LNCAP (cell line): ENCODE results near the gene DIAPH1.
A peak's percentile ranks its signal among the peaks of the same experiment; 100 is the strongest.

Source experiments
- TF ChIP-seq, protein P1 (sequence below): fragments of 450-650 bp; IDR thresholded peaks from 2 replicates; pipeline ENCODE4 v1.5.1; 2017; ENCODE audit warnings: mild to moderate bottlenecking

Gene DIAPH1

DNA sequence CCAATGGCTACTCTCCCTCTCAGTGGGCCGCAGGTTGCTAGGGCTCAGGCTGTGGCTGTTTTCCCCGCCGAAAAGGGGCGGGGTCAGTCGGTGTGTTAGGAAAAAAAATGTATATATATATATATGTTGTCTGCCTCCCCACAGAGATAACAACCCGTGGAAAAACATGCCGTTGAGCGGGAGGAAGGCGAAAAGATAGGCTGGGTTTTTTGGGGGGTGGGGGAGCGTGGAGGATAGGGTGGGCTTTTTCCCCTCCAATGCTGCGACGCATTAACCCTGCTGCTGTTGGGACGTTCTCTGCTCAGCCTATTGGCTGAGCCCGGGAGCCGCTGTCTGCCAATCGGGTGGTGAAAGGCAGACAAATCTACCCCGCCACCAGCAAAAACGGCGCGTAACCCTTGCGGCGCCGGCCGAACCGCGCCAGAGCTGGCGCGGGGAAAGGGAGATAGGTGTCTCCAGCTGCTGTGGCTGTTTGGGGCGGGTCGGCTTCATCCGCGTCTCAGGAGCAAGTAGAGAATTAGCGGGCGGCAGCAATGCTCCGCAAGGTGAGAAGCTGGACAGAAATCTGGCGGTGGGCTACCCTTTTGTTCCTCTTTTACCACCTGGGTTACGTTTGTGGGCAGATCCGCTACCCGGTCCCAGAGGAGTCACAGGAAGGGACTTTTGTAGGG lies 134.0 kb downstream of the DIAPH1 start, which contains the start of gene PCDHGC4:
Gene PCDHGC4, plus strand, starts transcription at position 390 of the 671 bp plus-strand sequence. Its CDS starts 144 bp downstream, at position 534.
- TF ChIP-seq, protein P1, sequence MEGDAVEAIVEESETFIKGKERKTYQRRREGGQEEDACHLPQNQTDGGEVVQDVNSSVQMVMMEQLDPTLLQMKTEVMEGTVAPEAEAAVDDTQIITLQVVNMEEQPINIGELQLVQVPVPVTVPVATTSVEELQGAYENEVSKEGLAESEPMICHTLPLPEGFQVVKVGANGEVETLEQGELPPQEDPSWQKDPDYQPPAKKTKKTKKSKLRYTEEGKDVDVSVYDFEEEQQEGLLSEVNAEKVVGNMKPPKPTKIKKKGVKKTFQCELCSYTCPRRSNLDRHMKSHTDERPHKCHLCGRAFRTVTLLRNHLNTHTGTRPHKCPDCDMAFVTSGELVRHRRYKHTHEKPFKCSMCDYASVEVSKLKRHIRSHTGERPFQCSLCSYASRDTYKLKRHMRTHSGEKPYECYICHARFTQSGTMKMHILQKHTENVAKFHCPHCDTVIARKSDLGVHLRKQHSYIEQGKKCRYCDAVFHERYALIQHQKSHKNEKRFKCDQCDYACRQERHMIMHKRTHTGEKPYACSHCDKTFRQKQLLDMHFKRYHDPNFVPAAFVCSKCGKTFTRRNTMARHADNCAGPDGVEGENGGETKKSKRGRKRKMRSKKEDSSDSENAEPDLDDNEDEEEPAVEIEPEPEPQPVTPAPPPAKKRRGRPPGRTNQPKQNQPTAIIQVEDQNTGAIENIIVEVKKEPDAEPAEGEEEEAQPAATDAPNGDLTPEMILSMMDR: no peak

DNA sequence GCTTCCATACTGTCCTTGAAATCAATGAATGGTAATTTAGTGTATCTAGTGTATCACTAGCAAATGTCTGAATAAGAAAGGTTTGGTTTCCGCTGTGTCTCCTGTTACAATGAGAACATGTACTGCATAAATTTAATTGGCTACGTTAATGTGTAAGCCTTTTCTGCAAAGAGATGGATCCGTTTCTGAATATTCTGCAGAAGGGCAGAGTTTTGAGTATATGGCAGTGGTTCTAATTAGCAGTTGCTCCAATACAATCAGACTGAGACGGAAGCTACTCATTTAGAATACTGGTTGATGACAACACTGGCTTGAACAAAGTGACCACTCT lies 134.5 kb downstream of the DIAPH1 start:
- TF ChIP-seq, protein P1: no peak

DNA sequence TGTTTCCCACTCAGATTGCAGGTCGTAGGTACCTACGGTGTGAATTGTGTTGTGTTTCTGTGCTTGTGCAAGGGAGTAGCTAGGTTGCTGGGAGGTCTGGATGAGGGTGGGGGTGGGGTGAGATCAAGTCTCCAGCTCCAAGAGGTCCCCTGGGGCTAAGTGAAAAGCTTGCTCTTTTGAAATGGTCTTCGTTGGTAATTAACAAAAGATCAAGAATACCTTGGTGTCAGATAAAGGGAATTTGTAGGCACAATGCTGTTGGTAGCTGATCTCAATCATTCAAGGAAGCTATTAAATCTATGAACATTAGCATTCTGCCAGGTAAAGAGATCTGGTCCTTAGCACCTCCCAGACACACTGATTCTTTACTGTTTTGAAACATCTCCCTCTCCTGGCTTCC lies 134.9 kb downstream of the DIAPH1 start:
- TF ChIP-seq, protein P1: no peak

DNA sequence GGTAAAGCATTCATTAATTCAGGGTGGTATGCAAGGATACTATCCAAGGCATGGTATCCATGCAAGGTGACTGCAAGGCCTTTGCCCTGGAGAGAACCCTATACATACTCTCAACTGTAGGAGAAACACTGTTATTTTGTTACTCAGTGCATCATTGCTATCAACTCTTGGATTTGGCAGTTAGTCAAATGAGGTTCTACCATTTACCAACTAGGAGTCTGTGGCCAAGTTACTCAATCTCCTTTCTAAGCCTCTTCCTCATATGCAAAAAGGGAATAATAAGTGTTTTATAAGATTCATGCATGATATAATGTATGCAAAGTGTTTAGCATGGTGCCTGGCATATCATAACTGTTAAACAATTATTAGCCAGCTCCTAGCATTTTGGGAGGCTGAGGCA lies 139.0 kb downstream of the DIAPH1 start:
- TF ChIP-seq, protein P1: no peak

DNA sequence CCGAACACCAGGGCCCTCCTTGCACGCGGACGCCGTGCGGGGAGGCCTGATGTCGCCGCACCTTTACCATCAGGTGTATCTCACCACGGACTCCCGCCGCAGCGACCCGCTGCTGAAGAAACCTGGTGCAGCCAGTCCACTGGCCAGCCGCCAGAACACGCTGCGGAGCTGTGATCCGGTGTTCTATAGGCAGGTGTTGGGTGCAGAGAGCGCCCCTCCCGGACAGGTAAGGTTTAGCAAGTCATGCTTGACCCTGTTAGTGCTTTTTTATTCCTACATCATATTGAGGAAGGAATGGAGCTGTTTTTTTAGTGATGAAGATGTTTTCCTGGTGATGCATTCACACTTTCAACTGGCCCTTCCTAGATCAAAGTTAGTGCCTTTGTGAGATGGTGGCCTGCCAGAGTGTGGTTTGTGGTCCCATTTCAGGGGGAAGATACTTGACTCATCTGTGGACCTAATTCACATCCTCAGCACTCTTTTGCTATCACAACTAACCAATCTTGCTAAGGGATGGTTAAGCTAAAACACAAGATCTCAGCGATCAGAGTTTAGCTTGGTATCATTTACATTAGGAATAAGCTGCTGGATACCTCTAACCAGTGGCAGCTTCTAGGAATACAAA lies 140.4 kb downstream of the DIAPH1 start:
- TF ChIP-seq, protein P1: peak; percentile 31; the same call in 1 of the 2 replicates

DNA sequence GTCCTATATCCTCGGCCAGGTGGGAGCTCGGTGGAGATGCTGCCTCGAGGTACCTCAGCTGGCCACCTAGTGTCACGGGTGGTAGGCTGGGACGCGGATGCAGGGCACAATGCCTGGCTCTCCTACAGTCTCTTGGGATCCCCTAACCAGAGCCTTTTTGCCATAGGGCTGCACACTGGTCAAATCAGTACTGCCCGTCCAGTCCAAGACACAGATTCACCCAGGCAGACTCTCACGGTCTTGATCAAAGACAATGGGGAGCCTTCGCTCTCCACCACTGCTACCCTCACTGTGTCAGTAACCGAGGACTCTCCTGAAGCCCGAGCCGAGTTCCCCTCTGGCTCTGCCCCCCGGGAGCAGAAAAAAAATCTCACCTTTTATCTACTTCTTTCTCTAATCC lies 141.0 kb downstream of the DIAPH1 start:
- TF ChIP-seq, protein P1: no peak

DNA sequence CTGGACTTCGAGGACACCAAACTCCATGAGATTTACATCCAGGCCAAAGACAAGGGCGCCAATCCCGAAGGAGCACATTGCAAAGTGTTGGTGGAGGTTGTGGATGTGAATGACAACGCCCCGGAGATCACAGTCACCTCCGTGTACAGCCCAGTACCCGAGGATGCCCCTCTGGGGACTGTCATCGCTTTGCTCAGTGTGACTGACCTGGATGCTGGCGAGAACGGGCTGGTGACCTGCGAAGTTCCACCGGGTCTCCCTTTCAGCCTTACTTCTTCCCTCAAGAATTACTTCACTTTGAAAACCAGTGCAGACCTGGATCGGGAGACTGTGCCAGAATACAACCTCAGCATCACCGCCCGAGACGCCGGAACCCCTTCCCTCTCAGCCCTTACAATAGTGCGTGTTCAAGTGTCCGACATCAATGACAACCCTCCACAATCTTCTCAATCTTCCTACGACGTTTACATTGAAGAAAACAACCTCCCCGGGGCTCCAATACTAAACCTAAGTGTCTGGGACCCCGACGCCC lies 141.7 kb downstream of the DIAPH1 start:
- TF ChIP-seq, protein P1: no peak
